AG09319 (cell line): ENCODE results near the gene NTHL1.
A peak's percentile ranks its signal among the peaks of the same experiment; 100 is the strongest.

ENCODE experiments used
- DNase-seq: peaks from one replicate; pipeline ENCODE4 v3.0.0-alpha.2; 2010; ENCODE audit warnings: low read depth; ENCODE audit errors: extremely low read depth
- CTCF ChIP-seq: IDR thresholded peaks from 2 replicates; pipeline ENCODE4 v1.5.1; 2011; ENCODE audit warnings: low read depth, mild to moderate bottlenecking, inconsistent platforms, low read length, moderate library complexity

Gene NTHL1

GRCh38 chr16:2043667-2044451 is 3.8 kb downstream of the NTHL1 start:
- no peak for DNase-seq
- TF ChIP-seq CTCF = no peak

- no peak for DNase-seq
- no peak for TF ChIP-seq CTCF
These were observed 4.5 kb downstream of the NTHL1 start for GRCh38 chr16:2042986-2043666.

DNA sequence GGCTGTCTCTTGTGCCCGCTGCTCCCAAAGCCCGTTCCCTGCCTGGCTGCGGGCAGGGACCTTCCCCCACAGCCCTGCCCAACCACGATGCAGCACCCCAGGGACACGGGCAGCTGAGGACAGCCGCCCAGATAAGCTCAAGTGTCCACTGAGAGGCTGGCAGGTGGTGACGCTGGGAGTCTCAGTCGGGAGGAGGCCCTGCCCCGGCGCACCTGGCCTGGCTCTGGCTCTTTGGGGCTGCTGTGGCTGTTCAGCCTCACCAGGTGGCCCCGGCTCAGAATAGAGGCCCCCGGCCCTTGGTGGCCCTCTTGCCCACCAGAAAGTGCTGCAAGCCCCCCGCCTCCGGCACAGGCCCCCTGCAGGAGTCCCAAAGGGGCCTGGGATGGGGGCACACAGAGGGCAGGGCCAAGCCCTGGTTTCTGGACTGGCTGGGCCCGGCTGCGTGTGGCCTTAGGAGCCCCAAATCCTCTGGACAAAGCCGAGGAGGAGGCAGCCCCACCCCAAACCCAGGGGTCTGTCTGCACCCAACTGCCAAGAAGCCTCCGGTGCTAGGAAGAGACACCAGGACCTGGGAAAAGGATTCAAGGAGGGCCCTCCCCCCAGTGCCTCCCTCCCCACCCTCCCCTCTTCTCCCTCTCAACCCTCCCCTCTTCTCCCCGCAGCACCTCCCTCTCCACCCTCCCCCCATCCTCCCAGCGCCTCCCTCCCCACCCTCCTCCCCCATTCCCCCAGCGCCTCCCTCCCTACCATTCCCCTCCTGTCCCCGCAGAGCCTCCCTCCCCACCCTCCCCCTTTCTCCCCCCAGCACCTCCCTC is 5.3 kb downstream of the NTHL1 start:
- TF ChIP-seq CTCF = no peak
- no peak for DNase-seq

DNA sequence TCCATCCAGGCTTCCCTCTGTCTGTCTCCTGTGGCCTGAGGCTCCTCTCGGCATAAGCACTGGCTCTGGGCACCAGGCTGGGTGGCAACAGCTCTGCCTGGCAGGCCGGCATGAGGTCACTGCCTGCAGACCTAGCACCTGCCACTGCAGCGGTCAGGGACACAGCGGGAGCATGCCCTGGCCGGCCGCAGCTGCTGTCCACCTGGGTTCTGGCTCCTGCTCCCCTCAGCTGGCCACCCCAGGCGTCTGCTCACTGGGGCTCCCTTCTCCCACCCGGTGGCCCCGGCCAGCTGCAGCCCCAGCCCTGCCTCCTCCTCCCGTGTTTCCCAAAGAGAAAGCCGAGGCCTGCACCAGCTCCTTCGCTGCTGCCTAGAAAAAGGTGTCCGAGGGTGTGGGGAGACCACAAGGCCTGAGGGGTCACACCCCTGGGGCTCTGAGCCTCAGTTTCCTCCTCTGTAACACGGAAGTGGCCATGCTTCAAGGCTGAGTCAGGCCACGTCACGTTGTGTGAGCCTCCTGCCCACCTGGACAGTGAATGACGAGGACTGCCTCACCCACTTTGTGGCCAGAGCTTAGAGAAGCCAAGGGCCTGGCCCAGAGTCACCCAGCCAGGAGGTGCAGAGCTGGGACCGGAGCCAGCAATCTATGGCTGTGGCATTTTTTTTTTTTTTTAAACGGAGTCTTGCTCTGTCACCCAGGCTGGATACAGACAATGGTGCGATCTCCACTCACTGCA is 6.7 kb downstream of the NTHL1 start:
- no peak for TF ChIP-seq CTCF

DNA sequence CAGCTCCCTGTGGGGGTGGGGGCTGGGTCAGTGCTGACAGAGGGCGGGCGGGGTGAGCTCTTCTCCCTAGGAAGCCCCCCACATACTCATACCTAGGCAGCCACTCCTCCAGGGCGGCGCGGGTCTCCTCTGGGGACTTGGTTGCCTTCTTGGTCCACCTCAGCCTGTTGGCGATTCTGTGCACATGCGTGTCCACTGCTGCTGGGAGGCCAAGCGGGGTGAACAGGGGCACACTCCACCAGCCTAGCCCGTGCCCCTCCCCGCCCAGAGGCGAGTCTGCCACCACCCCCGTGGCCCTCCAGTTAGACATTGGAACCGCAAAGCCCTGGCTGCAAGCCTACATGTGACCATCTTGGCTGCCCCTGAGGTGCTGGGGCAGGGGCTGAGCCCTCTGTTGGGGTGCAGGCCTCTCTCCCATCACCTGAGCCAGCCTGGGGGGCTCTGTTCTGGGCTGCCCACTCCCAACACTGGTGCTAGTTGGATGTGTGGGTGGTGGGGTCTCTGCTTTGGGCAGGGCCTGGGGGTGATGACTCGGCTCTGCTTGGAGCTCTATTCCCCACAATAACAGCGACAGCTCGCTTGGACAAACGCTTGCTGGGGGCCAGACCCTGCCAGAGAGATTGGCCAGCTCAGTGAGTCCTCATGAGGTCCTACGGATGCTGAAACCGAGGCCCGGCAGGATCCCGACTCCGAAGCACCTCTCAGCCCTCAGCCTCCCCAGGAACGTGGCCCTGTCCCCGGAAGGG is 7.4 kb downstream of the NTHL1 start:
- DNase-seq = no peak
- TF ChIP-seq CTCF = no peak

More for the DNA sequence above, 6.7 kb downstream of the NTHL1 start:
- no peak for DNase-seq

DNA sequence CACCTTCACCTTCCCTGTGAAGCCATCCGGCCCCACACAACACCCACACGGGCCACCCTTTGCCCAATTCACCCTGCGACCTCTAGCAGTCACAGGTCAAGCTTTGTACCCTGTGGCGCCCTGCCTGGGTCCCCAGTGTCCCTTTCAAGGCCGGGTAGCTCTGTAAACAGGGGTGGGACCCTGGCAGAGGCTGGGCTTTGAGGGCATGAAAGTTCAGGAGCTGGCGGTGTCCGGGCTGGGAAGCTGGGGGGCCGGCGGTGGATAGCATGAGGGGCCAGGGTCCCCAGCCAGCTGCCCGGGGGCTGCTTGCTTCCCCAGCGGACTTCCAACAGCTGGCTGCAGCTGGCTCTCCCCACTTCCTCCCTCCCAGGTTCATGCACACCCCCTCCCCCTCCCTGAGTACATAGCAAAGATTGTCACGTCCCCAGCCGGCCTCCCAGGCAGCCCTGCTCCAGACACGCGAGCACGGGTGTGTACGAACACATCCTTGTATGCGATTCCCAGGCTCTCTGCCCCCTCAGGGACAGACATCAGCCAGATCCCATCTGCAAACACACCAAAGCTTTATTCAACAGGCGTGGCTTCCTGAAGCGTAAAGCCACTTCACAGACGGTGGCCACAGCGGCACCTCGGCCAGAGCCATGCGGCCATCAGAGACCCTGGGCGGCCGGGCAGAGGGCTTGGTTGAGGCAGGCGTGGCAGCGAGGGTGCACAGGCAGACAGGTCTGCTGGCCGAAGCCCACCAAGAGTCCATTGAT is 8.2 kb downstream of the NTHL1 start:
- DNase-seq = peak; percentile 64
- no peak for TF ChIP-seq CTCF
